A673 (cell line): ENCODE results near the gene TAS1R1. TPM values are rescaled to one million over a fixed set of nuclear protein-coding genes. Genes with fewer than 3 reads are reported as not detected.

Experiments
- BruUV-seq: library from RNA; stranded (reverse); fragments of 400-500 nt; replicated peaks from 2 replicates; lab custom pipeline; 2021; lab: Mats Ljungman, UMichigan
- CTCF ChIA-PET: fragments of 300-600 bp; sonication (Branson Sonifier 250); formaldehyde crosslinking; loops from one replicate; lab custom pipeline; 2022; ENCODE audit warnings: antibody characterized with exemption; lab: Charles Lee
- POLR2A ChIA-PET: fragments of 300-600 bp; sonication (Branson Sonifier 250); formaldehyde crosslinking; loops from one replicate; lab custom pipeline; 2022; ENCODE audit warnings: antibody characterized with exemption; ENCODE audit not compliant: low non-redundant PET; lab: Charles Lee
- DNase-seq: peaks from one replicate; pipeline ENCODE4 v3.0.0-alpha.2; 2015; ENCODE audit warnings: low spot score
- H3K27ac ChIP-seq: fragments of 200-600 bp; sonication (generic); 2 replicates; pipeline ENCODE4 v1.5.1; 2016; ENCODE audit warnings: mixed run types, low read depth, mild to moderate bottlenecking, mixed read lengths, antibody characterized with exemption, low read length; ENCODE audit not compliant: poor library complexity, severe bottlenecking
- H3K27me3 ChIP-seq: fragments of 200-600 bp; sonication (generic); replicated peaks from 2 replicates; pipeline ENCODE4 v1.6.1; 2017; ENCODE audit warnings: mixed run types, low read depth, mild to moderate bottlenecking, mixed read lengths, antibody characterized with exemption, low read length; ENCODE audit not compliant: insufficient read depth, poor library complexity
- H3K36me3 ChIP-seq: fragments of 200-600 bp; sonication (generic); 2 replicates; pipeline ENCODE4 v1.6.1; 2016; ENCODE audit warnings: mixed run types, mild to moderate bottlenecking, mixed read lengths, antibody characterized with exemption, low read length; ENCODE audit not compliant: insufficient read depth, poor library complexity, severe bottlenecking
- H3K4me1 ChIP-seq: fragments of 200-600 bp; sonication (generic); 2 replicates; pipeline ENCODE4 v1.6.1; 2017; ENCODE audit warnings: mixed run types, mild to moderate bottlenecking, mixed read lengths, antibody characterized with exemption, low read length; ENCODE audit not compliant: insufficient read depth, poor library complexity, severe bottlenecking
- H3K4me3 ChIP-seq: fragments of 200-600 bp; sonication (generic); 2 replicates; pipeline ENCODE4 v1.5.1; 2016; ENCODE audit warnings: low read depth, mixed run types, mild to moderate bottlenecking, mixed read lengths, low read length; ENCODE audit not compliant: poor library complexity, severe bottlenecking
- H3K9me3 ChIP-seq: fragments of 200-600 bp; sonication (generic); 2 replicates; pipeline ENCODE4 v1.6.1; 2016; ENCODE audit warnings: mixed run types, low read depth, mild to moderate bottlenecking, mixed read lengths, antibody characterized with exemption, low read length; ENCODE audit not compliant: poor library complexity, severe bottlenecking
- EZH2 ChIP-seq: fragments of 200-600 bp; sonication (generic); IDR thresholded peaks from 2 replicates; pipeline ENCODE4 v1.6.1; 2017; ENCODE audit warnings: borderline replicate concordance, low read depth, mild to moderate bottlenecking, mixed read lengths, antibody characterized with exemption, low read length; ENCODE audit not compliant: poor library complexity, severe bottlenecking
- intact Hi-C: fragments of 100-400 bp; cut with micrococcal nuclease; formaldehyde crosslinking; loops from one replicate; pipeline ENCODE4 v1.10.0; 2022; ENCODE audit not compliant: unreplicated experiment
- total RNA-seq: library from RNA; stranded (reverse); gene quantifications from 2 replicates; pipeline ENCODE4 v1.2.3, GENCODE V29; 2021
- TF ChIP-seq, protein P1 (sequence below): fragments of 300-800, 200-600 bp; sonication (generic); conservative IDR thresholded peaks from 2 replicates; pipeline ENCODE4 v1.5.1; 2017; ENCODE audit warnings: low read depth, mild to moderate bottlenecking, antibody characterized with exemption, low read length, moderate library complexity, mixed read lengths

The TAS1R1 gene
- total RNA-seq, 1 experiment from 2014 or later = not detected

DNA sequence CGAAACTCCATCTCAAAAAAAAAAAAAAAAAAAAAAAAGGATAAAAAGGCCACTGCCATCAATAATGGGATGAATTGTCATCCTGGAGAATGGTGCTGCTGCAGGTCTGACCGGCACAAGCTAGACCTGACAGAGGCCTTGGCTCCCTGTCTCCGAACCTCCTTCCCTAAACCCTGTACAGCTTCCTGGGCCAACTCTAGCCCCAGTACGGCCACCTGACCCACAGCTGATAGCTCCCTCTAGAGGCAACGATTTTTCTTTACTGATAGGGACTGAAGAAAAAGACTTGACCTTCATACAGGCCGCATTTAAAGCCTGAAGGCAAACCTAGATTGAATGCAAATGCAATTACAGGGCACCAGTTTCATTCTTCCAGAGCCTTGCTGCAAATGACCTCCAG is 31.5 kb upstream of the TAS1R1 start:
- no peak overlapping the region for H3K4me3 ChIP-seq
- CTCF ChIA-PET = interaction anchor here (0.5 kb wide), 1 partner anchor 27 kb away, joined by 4 read pairs; no protein-coding TSS in a partner anchor
- no peaks in the 10 kb centered on the region for H3K9me3 ChIP-seq
- H3K27ac ChIP-seq = no peak overlapping the region
- peaks cover 12% of the 10 kb centered on the region for H3K4me1 ChIP-seq
- no TSS peak for BruUV-seq
- TF ChIP-seq, protein P1, sequence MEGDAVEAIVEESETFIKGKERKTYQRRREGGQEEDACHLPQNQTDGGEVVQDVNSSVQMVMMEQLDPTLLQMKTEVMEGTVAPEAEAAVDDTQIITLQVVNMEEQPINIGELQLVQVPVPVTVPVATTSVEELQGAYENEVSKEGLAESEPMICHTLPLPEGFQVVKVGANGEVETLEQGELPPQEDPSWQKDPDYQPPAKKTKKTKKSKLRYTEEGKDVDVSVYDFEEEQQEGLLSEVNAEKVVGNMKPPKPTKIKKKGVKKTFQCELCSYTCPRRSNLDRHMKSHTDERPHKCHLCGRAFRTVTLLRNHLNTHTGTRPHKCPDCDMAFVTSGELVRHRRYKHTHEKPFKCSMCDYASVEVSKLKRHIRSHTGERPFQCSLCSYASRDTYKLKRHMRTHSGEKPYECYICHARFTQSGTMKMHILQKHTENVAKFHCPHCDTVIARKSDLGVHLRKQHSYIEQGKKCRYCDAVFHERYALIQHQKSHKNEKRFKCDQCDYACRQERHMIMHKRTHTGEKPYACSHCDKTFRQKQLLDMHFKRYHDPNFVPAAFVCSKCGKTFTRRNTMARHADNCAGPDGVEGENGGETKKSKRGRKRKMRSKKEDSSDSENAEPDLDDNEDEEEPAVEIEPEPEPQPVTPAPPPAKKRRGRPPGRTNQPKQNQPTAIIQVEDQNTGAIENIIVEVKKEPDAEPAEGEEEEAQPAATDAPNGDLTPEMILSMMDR = peak; percentile 68
- TF ChIP-seq EZH2 = no peak
- H3K36me3 ChIP-seq = peaks cover 23% of the 10 kb centered on the region
- POLR2A ChIA-PET = no interaction called here
- H3K27me3 ChIP-seq = no peaks in the 10 kb centered on the region
- intact Hi-C loops = no loop called here
- no peak for DNase-seq

DNA sequence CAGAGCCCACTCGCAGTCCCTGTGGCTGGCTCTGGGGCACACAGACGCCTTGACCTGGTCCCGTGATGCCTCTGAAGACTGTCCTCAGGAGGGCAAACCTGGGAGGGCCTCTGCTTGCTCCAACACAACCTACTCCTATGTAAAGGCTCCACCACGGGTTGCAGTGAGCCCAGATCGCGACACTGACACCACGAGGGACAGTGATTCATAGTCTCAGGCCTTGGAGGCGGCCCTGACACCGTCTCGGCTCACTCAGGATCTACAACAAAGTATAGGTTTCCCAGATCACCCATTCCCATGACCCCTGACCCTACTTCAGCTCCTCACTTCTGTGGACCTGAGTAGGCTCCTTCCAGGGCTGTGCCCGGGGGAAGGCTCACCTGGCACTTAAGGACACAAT is 28.8 kb upstream of the TAS1R1 start:
- POLR2A ChIA-PET = no interaction called here
- H3K36me3 ChIP-seq = peaks cover 36% of the 10 kb centered on the region

DNA sequence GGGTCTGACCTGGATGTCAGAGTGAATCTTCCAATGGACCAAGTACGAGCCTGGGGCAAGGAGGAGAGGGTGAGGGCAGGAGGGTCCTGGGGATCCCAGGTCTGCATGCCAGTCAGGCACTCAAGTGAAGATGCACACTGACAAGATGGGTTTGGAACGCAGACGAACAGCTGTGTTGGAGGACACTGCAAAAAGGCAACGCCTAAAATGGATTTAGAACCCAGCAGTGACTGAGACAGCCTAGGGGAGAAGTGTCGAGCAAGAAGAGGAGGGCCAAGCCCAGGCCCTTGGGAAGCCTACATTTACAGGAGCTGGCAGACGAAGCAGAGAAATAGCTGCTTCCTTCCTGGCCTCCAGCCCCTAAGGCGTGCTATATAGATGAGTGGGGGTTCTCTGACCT is 26.6 kb upstream of the TAS1R1 start:
- CTCF ChIA-PET = no interaction called here
- H3K36me3 ChIP-seq = peaks cover 58% of the 10 kb centered on the region
- no peak for DNase-seq
- POLR2A ChIA-PET = no interaction called here
- TF ChIP-seq, protein P1 = no peak
- no peak for TF ChIP-seq EZH2
- H3K4me1 ChIP-seq = no peaks in the 10 kb centered on the region
- no peaks in the 10 kb centered on the region for H3K27me3 ChIP-seq
- intact Hi-C loops = no loop called here
- no peak overlapping the region for H3K27ac ChIP-seq
- BruUV-seq = no TSS peak
- no peaks in the 10 kb centered on the region for H3K9me3 ChIP-seq
- H3K4me3 ChIP-seq = no peak overlapping the region

More for the DNA sequence above, 28.8 kb upstream of the TAS1R1 start:
- Histone ChIP-seq H3K27me3 (no peaks in the 10 kb centered on the region), H3K27ac (no peak overlapping the region), H3K4me3 (no peak overlapping the region), H3K4me1 (no peaks in the 10 kb centered on the region), H3K9me3 (no peaks in the 10 kb centered on the region)
- intact Hi-C loops = no loop called here
- CTCF ChIA-PET = no interaction called here
- TF ChIP-seq EZH2 = no peak
- TF ChIP-seq, protein P1 = no peak
- no peak for DNase-seq
- BruUV-seq = no TSS peak
